T-helper 2 cell treated with Interferon-gamma antibody and Interleukin-4, amounts not matched to agents 5 μg/mL and 100 μg/mL, for 36 hours (primary cell): ENCODE results near the gene POTEG.
"Not testable (repeated sequence)": the region's sequence is repeated elsewhere in the genome, so short reads cannot be mapped to it uniquely, and the experiment has no call there.

Experiments
- DNase-seq: peaks from one replicate; pipeline ENCODE4 v3.0.0; 2021; ENCODE audit warnings: low spot score
- H3K27ac Mint-ChIP-seq: one replicate; pipeline ENCODE4 v1.8.0; 2021; ENCODE audit warnings: mild to moderate bottlenecking, mixed read lengths
- H3K27me3 Mint-ChIP-seq: one replicate; pipeline ENCODE4 v1.8.0; 2021; ENCODE audit warnings: low read depth, mixed read lengths
- H3K36me3 Mint-ChIP-seq: one replicate; pipeline ENCODE4 v1.8.0; 2021; ENCODE audit warnings: low read depth, mixed read lengths
- H3K4me1 Mint-ChIP-seq: one replicate; pipeline ENCODE4 v1.8.0; 2021; ENCODE audit warnings: low read depth, mixed read lengths
- H3K4me3 Mint-ChIP-seq: one replicate; pipeline ENCODE4 v1.8.0; 2022; ENCODE audit warnings: mild to moderate bottlenecking, moderate library complexity, mixed read lengths
- H3K9me3 Mint-ChIP-seq: one replicate; pipeline ENCODE4 v1.8.0; 2021; ENCODE audit warnings: mixed read lengths

POTEG gene

DNA sequence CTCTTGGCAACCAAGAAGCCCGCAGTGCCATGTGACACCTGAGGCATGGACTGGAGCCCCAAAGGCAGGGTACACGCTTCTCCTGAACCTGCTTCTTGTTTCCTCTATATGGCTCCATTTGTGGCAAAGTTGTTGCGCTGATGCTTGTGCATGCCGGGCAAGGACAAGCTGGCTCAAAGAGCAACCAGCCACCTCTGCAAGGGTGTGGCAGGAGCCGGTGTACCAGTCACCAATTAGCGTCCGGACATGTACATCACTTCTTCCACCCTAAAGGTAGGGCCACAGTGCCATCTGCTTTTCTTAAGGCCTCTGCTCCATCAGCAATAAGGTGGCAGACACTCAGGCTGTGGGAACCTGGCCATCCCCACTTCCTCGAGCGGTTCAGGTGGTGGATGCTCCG is 43.9 kb downstream of the POTEG start:
- DNase-seq, H3K4me3 Mint-ChIP-seq, H3K9me3 Mint-ChIP-seq, H3K27ac Mint-ChIP-seq, H3K4me1 Mint-ChIP-seq, H3K27me3 Mint-ChIP-seq, H3K36me3 Mint-ChIP-seq: not testable (repeated sequence)

DNA sequence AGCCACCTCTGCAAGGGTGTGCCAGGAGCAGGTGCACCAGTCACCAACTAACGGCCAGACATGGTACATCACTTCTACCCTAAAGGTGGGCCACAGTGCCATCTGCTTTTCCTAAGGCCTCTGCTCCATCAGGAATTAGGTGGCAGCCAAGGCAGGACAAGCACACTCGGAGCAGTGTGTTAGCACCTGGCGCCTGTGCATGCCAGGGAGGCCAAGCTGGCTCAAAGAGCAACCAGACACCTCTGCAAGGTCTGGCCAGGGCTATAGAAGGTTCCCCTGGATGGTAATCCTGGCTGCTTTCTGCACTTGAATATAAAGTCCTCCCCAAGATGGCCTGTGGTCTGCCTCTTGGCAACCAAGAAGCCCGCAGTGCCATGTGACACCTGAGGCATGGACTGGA is 45.4 kb downstream of the POTEG start:
- H3K4me1 Mint-ChIP-seq, H3K4me3 Mint-ChIP-seq, H3K9me3 Mint-ChIP-seq, H3K36me3 Mint-ChIP-seq, H3K27me3 Mint-ChIP-seq, H3K27ac Mint-ChIP-seq, DNase-seq: not testable (repeated sequence)

DNA sequence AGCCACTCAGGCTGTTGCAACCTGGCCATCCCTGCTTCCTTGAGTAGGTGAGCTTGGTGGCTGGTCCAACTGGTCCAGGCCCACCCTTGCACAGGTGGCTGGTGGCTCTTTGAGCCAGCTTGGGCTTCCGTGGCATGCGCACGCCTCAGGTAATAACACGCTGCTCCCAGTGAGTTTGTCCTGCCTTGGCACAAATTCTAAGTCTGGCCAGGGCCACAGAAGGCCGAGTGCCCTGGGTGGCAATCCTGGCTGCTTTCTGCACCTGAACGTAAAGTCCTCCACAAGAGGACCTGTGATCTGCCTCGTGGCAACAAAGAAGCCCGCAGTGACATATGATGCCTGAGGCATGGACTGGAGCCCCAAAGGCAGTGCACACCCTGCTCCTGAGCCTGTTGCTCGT is 47.1 kb downstream of the POTEG start:
- H3K27ac Mint-ChIP-seq, H3K36me3 Mint-ChIP-seq, H3K4me1 Mint-ChIP-seq, H3K9me3 Mint-ChIP-seq, DNase-seq, H3K27me3 Mint-ChIP-seq, H3K4me3 Mint-ChIP-seq: not testable (repeated sequence)

DNA sequence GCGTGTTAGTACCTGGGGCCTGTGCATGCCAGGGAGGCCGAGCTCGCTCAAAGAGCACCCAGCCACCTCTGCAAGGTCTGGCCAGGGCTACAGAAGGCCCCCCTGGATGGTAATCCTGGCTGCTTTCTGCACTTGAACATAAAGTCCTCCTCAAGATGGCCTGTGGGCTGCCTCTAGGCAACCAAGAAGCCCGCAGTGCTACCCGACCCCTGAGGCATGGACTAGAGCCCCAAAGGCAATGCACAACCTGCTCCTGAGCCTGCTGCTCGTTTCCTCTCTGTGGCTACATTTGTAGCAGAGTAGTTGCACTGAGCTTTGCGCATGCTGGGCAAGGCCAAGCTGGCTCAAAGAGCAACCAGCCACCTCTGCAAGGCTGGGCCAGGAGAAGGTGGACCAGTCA is 47.8 kb downstream of the POTEG start:
- not testable (repeated sequence) for H3K4me3 Mint-ChIP-seq, H3K9me3 Mint-ChIP-seq, H3K4me1 Mint-ChIP-seq, H3K27me3 Mint-ChIP-seq, DNase-seq, H3K36me3 Mint-ChIP-seq, H3K27ac Mint-ChIP-seq

DNA sequence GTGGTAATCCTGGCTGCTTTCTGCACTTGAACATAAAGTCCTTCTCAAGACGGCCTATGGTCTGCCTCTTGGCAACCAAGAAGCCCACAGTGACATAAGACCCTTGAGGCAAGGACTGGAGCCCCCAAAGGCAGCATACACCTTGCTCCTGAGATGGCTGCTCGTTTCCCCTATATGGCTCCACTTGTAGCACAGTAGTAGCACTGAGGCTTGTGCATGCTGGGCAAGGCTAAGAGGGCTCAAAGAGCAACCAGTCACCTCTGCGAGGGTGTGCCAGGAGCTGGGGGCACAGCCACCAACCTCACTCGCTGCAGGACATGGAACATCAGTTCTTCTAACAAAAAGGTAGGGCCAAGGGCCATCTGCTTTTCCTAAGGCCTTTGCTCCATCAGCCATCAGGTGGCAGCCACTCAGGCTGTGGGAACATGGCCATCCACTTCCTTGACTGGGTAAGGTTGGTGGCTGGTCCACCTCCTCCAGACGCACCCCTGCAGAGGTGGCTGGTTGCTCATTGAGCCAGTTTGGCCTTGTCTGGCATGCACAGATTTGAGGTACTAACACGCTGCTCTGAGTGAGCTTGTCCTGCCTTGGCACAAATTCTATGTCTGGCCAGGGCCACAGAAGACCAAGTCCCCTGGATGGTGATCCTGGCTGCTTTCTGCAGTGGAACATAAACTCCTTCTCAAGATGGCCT is 49.9 kb downstream of the POTEG start:
- not testable (repeated sequence) for H3K36me3 Mint-ChIP-seq, H3K9me3 Mint-ChIP-seq, H3K4me1 Mint-ChIP-seq, DNase-seq, H3K4me3 Mint-ChIP-seq, H3K27ac Mint-ChIP-seq, H3K27me3 Mint-ChIP-seq

DNA sequence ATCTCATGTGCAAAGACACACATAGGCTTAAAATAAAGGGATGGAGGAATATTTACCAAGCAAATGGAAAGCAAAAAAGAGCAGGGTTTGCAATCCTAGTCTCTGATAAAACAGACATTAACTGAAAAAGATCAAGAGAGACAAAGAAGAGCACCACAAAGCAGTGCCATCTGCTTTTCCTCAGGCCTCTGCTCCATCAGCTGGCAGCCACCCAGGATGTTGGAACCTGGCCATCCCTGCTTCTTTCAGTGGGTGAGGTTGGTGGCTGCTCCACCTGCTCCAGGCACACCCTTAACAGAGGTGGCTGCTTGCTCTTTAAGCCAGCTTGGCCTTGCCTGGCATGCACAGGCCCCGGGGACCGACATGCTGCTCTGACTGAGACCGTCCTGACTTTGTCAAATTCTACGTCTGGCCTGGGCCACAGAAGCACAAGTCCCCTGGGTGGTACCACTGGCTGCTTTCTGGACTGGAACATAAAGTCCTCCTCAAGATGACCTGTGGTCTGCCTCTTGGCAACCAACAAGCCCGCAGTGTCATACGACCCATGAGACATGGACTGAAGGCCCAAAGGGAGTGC is 51.0 kb downstream of the POTEG start:
- H3K36me3 Mint-ChIP-seq, H3K27ac Mint-ChIP-seq, H3K4me3 Mint-ChIP-seq, H3K9me3 Mint-ChIP-seq, H3K27me3 Mint-ChIP-seq, H3K4me1 Mint-ChIP-seq, DNase-seq: not testable (repeated sequence)

DNA sequence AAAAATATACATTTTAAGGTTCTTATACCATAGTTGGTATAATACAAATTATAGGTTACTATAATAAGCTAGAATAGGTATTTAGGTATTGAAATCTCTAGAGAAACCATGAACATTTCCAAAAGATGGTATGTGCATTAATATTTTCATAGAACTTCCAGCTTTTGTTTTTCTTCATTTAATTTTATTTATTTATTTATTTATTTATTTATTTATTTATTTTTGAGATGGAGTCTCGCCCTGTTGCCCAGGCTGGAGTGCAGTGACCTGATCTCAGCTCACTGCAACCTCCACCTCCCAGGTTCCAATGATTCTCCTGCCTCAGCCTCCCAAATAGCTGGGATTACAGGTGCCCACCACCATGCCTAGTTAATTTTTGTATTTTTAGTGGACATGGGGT is 54.0 kb downstream of the POTEG start:
- H3K36me3 Mint-ChIP-seq, H3K27me3 Mint-ChIP-seq, H3K4me1 Mint-ChIP-seq, H3K27ac Mint-ChIP-seq, H3K4me3 Mint-ChIP-seq, DNase-seq: not testable (repeated sequence)
- peaks cover 17% of the 10 kb centered on the region for H3K9me3 Mint-ChIP-seq

DNA sequence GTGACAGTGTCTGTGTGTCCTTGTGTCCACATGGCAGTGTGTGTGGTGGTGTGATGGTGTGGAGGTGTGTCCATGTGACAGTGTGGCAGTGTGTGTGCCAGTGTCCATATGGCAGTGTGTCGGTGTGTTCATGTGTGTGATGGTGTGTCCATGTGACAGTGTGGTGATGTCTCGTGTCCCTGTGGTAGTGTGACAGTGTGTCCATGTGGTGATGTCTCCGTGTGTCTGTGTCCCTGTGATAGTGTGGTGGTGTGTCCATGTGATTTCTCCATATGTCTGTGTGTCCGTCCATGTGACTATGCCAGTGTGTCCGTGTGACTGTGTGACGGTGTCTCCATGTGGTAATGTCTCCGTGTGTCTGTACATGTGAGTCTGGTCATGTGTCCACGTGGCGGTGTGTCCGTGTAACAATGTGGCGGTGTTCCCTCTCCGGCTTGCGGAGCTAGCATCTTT is 59.7 kb downstream of the POTEG start:
- not testable (repeated sequence) for H3K27me3 Mint-ChIP-seq, H3K27ac Mint-ChIP-seq, H3K9me3 Mint-ChIP-seq, DNase-seq, H3K36me3 Mint-ChIP-seq, H3K4me3 Mint-ChIP-seq, H3K4me1 Mint-ChIP-seq

DNA sequence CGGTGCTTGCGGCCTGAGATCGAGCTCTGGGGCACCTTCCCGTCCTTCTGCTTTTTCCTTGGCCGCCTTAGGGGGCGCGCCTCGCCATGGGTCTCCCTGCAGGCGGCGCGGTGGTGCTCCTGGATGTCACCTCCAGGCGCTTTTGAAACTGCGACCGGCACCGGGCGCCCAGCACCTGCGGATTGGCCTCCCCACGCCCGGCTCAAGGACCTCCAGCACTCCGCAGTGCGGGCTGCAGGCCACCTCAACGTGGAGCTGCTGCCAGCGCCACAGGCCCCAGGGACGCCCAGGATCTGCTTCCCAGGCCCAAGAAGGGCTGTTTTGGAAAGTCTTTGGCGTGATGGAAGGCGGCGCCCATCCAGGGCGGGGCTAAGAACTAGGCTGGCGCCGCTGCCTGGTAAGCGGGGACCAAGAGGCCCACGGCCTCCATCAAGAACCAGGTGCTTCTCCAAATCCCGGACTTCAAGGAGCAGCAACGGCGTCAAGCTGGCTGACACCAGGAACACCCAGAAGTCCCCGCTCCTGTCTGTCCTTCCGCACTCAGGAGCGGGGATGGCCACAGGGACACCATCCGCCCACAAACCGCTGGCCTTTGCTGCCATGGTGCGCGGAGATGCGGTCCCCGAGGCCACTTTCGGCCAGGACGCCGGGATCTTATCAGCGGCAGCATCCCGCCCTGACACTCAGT is 61.2 kb downstream of the POTEG start:
- not testable (repeated sequence) for H3K4me1 Mint-ChIP-seq, H3K9me3 Mint-ChIP-seq, H3K27ac Mint-ChIP-seq, DNase-seq, H3K4me3 Mint-ChIP-seq, H3K27me3 Mint-ChIP-seq, H3K36me3 Mint-ChIP-seq

DNA sequence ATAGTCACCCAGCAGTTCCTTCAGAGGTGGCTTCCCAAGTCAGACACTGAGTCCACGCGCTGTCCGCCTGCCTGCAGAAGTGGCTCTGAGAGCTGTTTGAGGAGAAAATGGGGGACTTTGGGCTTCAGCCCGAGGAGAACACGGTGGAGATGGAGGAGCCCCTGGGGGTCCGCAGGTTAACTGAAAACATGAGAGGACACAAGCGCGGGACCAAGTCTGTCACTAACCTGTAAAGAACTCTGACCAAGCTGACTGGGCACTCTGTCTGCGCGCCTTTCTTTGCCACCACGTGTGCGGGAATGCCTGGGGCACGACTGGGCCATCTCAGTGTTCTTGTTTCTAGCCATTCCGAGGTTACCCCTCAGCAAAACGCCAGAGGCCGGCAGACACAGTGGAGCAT is 62.4 kb downstream of the POTEG start:
- not testable (repeated sequence) for H3K4me3 Mint-ChIP-seq, H3K27ac Mint-ChIP-seq, H3K4me1 Mint-ChIP-seq, H3K36me3 Mint-ChIP-seq, H3K9me3 Mint-ChIP-seq, DNase-seq, H3K27me3 Mint-ChIP-seq

DNA sequence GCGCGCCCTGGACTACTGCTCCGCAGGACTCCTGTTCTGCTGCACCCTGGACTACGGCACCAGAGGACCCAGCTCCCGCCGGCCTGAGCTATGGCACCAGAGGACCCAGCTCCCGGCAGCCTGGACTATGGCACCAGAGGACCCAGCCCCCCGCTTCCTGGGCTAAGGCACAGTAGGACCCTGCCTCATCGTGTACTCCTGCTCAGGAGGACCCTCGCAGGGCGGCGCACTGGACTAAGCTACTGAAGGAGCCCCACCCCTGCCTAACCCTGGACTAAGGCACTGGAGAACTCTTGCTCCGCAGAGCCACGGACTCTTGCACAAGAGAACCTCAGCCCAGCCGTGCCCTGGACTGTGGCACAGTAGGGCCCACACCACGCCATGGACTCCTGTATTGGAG is 71.3 kb downstream of the POTEG start:
- not testable (repeated sequence) for DNase-seq, H3K36me3 Mint-ChIP-seq, H3K4me1 Mint-ChIP-seq, H3K27me3 Mint-ChIP-seq, H3K4me3 Mint-ChIP-seq, H3K9me3 Mint-ChIP-seq, H3K27ac Mint-ChIP-seq

DNA sequence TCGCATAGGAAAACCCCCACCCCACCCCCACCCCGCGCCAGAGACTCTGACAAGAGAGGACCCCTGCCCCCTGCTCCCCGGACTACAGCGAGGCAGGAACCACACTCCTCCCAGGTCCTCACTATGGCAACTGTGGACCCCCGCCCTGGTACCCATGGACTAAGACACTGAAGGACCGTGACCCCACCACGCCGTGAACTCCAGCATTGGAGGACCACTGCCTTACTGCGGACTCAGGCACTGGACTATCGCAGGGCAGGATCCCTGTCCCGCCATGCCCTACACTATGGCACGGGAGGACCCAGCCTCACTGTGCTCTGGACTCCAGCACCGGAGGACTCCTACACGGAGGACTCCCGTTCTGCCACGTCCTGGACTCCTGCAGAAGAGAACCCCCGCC is 71.8 kb downstream of the POTEG start:
- DNase-seq, H3K9me3 Mint-ChIP-seq, H3K27me3 Mint-ChIP-seq, H3K4me1 Mint-ChIP-seq, H3K36me3 Mint-ChIP-seq, H3K27ac Mint-ChIP-seq, H3K4me3 Mint-ChIP-seq: not testable (repeated sequence)

DNA sequence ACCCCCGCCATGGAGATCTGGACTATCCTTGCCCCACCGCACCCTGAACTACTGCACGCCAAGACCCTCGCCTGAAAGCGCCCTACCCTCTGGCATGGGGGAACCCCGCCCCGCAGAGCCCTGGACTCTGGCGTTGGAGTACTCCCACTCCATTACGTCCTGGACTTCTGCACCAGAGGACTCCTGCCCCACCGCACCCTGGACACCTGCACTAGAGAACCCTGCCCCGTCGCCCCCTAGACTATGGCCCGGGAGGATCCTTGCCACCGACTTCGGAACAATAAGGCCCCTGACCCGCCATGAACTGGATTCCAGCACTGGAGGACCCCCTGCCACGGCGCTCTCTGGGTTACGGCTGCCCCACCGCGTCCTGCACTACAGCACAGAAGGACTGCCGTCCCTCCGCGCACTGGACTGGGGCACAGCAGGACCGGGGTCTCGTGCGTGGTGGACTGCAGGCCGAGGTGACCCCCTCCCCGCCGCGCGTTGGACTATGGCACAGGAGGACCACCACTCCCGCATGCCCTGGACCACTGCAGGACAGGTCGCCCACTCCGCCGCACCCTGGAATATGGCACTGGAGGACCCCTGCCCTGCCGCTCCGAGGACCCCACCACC is 72.4 kb downstream of the POTEG start:
- H3K4me1 Mint-ChIP-seq, H3K27me3 Mint-ChIP-seq, H3K9me3 Mint-ChIP-seq, H3K27ac Mint-ChIP-seq, H3K4me3 Mint-ChIP-seq, DNase-seq, H3K36me3 Mint-ChIP-seq: not testable (repeated sequence)

DNA sequence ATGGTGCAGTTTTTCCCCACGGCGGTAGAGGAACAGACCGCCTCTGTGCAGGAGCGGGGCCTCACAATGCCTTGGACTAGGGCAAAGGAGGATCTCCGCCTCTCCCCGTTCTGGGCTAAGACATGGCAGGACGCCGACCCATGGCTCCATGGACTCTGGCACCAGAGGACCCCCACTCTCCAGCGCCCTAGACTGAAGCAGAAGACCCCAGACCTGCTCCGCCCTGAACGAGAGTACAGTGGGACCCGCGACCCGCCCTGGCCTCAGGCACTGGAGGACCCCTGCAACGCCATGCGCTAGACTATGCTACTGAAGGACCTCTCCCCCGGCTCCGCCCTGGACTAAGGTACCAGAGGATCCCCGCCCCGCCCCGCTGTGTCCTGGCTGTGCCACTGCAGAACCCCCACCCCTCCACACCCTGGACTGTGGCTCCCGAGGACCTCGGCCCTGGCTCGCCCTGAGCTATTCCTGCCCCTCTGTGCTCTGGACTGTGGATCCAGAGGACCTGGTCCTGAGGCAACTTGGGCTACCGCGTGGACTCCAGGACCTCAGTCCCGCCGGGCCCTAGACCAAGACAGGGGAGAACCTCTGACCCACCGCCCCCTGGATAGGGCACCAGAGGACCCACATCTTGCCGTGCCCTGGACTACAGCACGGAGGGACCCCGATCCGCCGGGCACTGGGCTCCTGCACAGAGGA is 73.1 kb downstream of the POTEG start:
- H3K27me3 Mint-ChIP-seq, H3K4me1 Mint-ChIP-seq, H3K9me3 Mint-ChIP-seq, DNase-seq, H3K36me3 Mint-ChIP-seq, H3K4me3 Mint-ChIP-seq, H3K27ac Mint-ChIP-seq: not testable (repeated sequence)
